GM21515 (cell line): ENCODE measurements around the gene CIC.

ENCODE experiments used
- ATAC-seq: cut with Tn5 transposase; IDR thresholded peaks from one replicate; pipeline ENCODE4 v1.9.1; 2021; ENCODE audit not compliant: unreplicated experiment

CIC gene

DNA sequence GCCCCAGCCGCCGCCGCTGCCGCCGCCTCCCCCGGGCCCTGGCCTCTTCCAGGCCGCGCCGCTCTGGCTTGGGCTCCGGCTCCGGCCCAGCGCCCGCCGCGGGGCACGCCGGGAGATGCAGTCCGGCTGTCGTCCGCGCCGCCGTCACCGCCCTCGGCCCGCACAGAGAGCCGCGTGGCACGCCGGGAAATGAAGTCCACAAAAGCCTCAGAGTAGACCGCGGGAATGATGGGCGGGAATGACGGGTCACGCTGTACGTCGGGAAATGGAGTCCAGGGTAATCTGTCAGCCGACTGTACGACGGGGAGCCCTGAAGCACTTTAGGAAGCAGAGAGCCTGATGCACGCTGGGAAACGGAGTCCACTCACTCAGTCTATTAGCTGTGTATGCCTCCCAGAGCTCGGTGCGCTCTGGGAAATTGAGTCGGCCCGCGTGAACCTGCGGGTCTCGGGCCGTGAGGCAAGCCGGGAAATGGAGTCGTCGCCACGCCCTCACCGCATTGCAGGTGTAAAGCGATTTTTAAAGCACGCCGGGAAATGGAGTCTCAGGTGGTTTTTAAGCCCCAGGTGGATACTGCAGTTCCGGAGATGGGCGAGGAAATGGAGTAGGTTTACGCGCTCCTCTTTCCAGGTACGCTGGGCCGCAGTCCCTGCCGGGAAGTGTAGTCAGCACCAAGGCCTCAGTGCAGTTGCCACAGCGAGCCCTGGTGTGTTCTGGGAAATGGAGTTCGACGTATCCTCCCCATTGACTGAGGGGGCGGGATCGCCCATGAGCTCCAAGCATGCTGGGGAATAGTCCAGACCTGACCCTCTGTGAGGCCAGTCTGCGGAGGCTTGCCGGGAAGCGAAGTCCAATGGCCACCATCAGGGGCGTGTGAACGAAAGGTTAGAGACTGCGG is 26.3 kb upstream of the CIC start, which contains the start of gene GSK3A:
TSS of gene GSK3A (minus strand) at position 91 of the 898 bp plus-strand sequence. CDS start 137 bp downstream, outside the sequence.
- ATAC-seq, result peak; percentile 58

DNA sequence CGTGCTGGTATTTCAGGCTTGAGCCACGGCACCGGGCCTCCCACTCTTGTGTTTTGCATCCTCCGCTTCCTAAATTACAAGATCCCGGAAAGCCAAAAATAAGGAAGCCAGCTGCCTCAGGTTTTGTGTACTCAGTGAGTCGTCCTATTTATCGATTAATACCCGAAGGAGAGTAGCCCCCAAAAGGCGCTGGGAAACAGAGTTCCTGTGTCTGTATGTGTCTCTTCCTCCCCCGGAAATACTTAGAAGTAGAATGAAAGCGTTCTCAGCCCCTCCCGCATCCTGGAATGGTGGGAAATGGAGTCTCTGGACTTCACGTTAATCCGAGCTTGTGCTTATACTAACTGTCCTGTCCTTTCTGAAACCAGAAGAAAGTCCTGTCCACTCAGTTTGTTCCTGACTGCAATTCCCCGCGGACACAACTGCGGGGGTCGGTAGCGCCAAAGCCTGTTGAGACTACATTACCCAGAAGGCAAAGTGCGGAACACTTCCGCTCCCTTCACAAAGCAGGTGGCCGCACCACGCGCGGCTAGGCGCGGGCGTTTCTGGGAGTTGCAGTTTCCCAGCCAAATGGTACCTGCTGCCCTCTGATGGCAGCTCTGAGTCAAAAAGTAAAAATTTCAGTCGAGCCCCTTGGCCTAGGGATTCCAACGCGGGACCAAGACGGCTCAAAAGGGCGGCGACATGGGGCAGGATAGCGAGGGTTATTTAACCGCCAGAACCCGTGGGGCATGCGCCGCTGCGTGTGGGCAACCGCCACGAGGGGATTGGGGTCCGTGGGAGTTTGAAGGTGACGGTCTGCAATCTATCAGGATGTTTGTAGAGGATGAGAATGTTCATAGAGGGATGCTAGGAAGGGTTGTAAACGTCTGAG is 24.5 kb upstream of the CIC start:
- peak; percentile 39 for ATAC-seq

DNA sequence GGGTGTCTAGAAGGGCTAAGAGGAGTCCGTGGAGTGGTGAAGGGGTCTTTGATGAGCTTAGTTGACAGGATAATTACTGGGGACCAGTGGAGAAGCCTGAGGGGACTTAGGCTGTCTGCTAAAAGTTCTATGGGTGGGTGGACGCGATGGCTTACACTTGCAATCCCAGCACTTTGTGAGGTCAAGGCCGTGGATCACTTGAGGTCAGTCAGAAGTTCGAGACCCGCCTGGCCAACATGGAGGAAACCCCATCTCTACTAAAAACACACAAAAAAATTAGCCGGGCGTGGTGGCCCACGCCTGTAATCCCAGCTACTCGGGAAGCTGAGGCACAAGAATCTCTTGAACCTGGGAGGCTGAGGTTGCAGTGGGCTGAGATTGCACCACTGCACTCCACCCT is 23.8 kb upstream of the CIC start:
- ATAC-seq, result no peak

DNA sequence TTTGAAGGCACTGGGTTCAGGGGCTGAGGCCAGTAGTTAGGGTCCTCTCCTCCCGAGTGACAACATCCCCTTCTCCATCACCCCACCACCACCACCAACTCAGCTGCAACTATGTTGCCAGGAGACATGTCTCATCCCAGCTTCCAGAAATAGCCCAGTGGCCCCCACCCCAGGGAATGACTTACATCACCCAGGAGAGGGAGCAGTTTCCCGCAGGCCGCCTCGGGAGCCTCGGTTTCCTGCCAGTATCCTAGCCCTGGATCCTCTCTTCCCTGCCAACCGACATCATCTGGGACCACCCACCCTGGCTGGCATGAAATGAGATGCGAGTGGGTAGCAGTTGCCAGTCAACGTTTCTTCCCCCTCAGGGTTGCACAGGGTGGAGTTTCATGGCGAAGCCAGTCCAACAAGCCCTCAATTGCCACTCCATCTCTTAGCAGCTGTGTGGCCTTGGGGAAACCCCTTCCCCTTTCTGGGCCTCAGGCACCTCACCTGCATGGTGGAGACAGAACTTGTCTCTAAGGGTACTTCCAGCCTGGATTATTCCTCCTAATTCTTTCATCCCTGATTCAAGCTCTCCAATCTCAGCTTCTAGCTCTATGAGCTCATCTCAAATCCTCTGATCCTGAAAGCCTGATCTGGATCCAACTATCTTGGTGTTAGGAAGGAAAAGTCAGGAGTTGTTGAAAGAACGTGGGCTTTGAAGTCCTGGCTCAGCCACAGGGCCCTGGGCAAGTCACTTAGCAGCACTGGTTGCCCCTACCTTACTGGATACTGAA is 22.7 kb upstream of the CIC start:
- ATAC-seq, result no peak

DNA sequence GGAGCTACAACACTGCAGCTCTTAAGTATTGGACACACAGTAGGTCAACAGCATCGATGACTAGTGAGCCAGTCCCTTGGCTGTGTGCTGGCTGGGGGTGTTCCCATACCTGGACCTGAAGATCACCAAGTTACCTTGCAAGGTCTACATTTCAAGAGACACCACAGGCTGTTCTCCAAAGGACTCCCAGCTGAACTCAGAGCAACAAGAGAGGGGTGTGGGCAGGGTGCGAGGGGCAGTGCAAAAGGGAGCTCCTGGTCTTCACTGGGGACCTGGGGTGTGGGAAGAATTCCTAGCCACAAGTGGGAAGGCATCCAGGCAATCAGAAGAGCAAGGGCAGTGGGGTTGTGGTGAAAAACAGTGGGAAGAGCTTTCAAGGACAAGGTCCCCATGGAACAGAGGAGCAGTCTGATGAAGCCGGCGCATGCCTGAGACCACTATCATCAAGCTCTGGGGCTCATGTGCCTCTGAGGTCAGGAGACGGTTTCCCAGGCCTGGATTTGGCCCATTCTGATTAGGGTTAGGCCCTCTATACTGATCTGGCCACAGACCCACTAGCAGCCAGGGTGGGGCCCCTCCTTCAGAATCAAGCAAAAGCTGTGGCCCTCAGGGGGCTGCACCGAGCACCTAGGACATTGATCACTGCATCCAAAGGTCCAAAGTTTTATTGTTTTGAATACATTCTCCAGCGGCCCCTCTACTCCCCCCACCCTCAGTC is 22.0 kb upstream of the CIC start:
- no peak for ATAC-seq

DNA sequence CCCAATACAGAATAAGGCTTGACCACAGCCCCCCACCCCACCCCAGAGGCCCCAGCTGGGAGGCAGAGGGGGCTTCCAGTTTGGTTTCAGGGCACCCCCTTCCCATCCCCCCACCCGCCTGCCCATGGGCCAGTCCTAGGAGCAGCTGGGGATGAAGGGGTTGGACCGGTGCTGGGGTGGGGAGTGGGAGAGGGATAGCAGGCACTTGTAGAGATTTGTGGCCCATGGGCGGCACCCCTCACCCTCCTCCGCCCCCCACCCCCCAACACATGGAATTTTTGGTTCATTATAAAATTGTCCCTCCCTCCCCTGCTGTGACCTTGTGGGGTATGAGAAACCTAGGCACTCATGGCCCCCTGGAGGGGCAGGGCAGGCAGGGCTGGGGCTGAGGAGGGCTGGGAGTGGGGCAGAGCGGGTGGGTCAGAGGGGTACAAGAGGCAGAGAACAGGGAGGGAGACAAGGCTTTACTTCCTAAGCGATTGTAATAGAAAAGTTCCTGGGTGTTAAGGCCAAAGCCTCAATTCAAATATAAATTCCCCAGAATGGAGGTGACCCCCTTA is 21.3 kb upstream of the CIC start:
- no peak for ATAC-seq

DNA sequence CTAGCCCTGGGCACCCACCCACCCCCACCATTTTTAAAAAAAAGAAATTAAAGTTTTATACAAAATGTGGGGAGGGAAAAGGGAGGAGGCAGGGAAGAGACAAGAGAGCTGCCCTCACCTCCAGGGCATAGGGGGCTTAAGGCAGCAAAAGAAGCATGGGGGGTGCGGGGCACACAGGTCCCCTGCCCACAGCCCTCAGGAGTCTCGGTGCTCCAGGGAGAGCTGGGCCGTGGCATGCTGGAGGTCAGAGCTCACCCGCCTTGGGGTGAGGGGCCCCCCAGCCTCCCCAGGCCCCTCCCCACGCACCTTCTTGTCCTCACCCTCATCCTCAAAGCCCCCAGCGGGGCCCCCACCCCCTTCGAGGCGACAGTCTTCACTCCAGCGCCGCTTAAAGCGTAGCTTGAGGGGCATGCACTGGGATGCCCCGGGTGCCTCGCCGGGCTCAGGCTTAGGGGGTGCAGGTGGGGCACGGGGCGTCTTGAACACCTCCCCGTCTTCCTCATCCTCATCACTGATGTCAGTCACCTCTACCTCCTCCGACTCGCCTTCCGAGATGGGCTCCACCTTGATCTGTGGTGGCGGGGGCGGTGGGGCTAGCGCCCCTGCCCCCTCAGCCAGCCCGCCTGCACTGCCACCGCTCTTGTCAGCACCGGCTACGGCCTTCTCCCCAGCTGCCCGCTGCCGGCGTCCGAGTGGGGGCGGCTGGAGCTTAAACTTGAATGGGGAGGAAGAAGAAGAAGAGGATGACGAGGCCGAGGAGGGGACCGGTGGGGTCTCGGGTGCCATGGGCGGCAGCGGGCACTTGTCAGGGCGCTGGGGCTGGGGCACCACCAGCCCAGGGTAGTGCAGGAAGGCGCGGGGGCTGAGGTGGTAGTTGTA is 20.5 kb upstream of the CIC start:
- no peak for ATAC-seq

DNA sequence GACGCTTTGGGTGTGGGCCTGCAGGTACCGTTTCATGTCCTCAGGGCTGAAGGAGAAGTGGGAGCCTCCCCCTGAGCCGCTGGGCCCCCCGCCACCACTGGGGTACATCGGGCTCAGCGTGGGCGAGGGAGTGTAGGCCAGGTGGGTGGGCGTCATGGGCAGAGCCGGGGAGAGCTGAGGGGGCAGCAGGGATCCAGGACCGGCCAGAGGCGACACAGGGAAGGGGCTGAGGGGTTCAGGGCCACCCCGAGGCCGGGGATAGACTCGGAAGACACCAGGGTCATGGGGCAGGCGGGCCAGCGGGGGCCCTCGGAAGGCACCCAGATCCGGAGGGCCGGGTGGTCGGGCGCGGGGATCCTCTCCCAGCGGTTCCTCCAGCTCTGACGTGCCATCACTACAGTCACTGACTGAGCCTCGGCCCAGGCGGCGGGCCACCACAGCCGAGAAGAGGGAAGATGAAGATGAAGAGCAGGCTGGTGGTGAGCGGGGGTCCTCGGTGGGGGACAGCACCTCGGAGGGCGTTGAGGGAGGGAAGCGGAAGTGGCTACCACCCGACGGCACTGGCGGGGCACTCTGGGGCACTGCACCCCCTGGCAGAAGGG is 19.8 kb upstream of the CIC start:
- ATAC-seq, result no peak

DNA sequence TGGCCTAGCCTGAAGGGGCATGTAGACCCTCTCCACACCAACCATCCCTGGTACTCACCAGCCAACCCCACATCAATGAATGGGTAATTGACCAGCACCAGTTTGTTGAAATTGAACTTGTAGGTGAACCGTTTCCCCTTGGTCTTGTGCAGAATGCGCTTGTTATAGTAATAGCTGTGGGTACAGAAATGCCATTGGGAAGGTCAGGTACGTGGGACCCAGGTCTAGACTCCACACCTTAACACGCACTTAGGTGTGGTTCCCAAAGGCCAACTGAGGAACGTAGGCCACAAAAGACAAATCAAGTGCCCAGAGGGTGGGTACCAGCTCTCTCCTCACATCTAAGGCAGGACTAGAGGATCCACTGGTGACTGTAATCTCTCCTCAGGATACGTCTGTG is 19.3 kb upstream of the CIC start:
- ATAC-seq, result no peak

DNA sequence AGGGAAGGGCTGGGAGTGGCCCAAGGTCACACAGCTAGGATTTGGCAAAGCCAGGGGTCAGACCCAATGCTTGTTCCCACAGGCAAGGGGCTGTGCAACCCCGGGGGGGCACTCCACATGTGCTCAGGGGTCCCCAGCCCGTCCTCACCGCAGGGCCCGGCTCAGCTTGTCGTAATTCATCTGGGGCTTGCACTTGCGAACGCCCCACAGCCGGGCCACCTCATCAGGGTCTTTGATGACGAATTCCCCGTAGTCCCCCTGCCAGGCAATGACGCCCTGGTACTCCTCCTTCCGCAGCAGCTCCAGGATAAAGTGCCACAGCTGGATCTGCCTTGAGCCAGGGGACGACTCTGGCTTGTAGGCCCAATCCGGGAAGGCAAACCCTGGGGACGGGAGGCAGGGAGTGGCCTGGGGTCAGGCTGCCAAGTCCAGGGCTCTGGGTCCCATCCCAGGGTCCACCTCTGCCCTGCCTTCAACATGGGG is 18.8 kb upstream of the CIC start:
- ATAC-seq, result no peak

DNA sequence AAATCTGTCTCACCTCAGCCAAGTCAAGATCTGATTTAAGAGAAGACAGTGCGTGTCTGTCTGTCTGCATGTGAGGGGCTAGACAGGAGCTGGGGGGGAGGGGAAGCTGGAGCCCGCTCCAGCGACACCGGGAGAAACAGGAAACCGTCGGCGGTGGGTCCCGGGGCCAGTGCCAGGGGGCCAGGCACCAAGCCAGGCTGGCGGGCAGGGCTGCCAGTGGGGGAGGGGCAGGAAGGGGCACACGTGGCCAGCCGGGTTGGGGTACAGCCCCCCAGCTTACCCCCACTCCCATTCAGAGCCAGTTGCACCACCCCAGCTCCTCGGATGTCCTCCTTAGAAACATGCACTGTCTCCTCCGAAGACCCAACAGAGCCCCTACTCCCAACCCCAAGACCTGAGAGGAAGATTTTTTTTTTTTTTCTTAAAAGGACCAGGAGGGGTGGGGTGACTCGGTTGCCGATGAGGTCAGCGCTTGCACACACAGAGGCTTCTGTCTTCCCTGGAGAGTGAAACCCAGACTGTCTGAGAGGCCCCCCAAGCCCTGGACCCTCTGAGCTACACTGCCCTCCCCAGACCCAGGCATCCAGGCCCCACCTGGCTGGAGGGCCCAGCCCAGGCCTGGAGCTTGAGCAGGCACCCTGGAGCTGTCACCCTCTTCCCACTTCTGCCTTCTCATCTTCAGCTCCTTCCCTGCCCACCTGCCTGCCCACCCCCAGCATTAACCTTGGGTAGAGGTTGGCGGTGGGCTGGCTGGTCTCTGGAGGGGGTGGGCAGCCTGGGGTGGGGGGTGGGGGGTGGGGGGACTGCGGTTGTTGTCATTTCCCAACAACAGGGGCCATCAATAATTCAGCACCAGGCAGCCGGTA is 18.2 kb upstream of the CIC start:
- ATAC-seq, result no peak

DNA sequence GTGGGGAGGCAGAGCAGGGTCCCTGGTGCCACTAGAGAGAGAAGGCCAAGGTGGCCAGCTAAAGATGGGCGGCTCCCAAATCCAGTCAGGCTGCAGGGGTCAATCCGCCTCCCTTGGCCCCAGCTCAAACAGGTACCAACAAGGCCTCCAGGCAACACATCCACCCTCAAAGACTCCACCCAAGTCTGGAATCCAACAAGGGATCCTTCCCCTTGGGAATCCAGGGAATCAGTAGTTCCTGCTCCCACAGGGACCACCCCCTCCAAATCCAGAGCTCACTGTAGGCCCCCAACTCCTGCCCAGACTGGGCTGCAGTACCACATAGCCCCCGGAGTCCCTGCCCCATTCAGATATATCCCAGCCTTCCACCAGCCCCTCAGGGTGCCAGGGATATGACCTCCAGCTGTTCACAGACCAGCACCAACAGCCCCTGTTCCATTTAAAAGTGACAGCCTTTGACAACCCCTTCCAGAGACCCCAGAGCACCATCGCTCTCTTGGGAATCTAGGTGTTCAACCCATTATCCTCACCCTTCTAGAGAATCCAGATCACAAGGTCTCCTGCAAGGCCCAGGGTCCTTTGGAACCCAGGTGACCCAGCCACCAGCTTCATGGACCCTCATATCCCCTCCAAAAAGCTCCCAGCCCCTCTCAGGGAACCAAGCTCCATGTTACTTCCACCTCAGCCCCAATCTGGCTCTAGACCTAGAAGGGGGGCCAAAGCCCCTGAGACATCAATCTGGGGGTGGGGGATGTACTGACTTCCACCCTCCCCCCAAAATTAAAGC is 17.3 kb upstream of the CIC start:
- ATAC-seq, result no peak

DNA sequence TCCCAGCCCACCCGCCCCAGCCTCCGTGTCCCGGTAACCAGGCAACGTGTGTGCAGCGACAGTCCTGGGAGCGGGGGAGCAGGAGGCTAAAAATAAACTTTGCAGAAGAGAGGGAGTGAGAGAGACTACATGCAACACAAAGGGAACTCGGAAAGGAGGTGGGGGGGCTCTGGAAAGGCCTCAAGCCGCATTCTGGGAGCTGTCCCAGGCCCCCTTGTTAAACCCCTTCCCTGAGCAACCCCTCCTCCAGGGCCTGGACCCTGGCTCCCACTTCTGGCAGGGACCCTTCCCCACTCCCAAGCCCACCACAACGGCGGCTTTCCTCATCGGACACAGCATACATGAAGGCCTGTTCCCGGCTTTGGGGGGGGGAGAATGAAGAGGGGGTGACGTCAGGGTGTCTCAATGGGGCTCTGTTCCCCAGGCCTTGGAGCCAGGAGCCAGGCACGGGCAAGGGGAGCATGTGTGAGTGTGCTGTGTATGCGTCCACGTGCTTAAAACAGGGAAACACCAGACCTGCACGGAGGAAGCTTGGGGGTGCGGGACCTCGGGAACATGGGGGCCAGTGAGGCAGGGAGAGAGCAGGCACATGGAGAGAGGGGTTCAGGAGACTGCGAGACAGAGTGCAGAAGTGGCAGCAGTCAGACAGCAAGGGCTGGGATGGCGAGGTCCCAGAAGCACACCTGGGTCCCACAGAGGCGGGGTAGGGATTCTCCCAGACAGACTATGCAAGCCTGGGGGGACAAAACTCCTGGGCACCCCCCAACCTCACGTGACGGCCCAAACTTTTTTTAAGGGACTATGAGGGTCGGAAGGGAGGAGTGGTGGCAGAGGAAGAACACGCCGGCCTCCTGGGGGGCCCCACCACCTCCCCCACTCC is 16.4 kb upstream of the CIC start:
- ATAC-seq, result no peak

DNA sequence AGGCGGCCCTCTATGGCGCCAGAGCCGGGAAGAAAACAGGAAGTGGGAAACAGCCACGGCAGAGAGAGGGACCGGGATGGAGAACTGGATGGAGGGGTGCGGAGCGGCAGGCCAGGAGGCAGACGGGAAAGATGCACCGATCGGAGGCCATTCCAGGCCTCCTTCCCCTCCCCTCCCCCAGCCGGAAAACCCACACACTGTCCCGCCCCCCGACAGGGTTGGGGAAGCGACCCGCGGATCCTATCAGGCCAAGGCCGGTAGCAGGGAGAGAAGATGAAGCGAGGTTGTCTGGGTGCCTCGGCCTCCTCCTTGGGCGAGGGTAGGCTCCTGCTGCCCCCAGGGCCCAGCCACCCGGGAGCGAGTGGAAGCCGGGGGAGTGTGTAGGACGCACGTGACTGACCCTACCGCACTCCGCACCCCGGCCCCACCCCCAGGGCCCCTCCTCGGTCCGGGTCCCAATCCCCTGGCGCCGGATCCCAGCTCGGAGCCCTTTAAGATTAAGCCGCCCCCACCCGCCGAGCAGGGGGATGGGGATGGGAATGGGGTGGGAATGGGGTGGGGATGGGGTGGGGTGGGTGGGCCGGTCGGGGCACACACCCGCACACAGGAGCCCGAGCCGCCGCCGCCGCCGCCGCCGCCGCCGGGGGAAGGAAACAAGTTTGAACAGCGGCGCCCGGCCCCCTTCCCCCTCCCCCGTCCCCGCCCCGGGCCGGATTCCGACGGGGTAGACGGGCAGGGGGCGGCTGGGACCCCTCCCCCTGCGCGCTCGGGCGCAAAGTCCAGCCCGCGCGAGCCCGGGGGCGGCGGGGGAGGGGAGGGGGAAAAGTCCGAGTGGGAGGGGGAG is 15.6 kb upstream of the CIC start:
- peak; percentile 15 for ATAC-seq
